GM18511 (cell line): ENCODE data around the gene KRTAP5-1.
"Not testable (repeated sequence)": the region's sequence is repeated elsewhere in the genome, so short reads cannot be mapped to it uniquely, and the experiment has no call there.

Experiments used
- ATAC-seq: cut with Tn5 transposase; IDR thresholded peaks from one replicate; pipeline ENCODE4 v1.9.1; 2021; ENCODE audit warnings: mild to moderate bottlenecking, moderate library complexity; ENCODE audit not compliant: unreplicated experiment

Gene KRTAP5-1

GRCh38 chr11:1584661-1585370, at the start of gene KRTAP5-1:
Gene KRTAP5-1 (minus strand): TSS chr11:1585283. CDS start chr11:1585249, 34 bp downstream.
- not testable (repeated sequence) for ATAC-seq

DNA sequence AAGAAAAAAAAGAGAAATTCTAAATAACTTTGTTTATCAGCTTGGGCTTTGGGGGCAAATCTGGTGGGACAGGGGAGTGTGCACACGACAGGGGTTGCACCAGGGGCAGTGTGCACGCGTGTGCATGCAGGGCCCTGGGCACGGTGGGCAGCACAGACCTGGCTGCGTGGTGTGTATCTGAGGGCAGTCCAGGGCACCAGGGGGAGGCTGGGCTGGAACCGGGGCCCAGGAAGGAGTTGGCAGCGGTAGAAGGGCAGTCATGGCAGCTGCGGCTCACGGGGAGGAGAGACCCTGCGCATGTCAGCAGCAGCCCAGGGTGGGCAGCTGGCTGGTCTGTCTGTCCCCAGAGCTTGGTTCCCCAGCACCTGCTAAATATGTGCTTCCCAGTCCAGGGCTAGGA, 48.8 kb upstream of the KRTAP5-1 start:
- ATAC-seq, result no peak

DNA sequence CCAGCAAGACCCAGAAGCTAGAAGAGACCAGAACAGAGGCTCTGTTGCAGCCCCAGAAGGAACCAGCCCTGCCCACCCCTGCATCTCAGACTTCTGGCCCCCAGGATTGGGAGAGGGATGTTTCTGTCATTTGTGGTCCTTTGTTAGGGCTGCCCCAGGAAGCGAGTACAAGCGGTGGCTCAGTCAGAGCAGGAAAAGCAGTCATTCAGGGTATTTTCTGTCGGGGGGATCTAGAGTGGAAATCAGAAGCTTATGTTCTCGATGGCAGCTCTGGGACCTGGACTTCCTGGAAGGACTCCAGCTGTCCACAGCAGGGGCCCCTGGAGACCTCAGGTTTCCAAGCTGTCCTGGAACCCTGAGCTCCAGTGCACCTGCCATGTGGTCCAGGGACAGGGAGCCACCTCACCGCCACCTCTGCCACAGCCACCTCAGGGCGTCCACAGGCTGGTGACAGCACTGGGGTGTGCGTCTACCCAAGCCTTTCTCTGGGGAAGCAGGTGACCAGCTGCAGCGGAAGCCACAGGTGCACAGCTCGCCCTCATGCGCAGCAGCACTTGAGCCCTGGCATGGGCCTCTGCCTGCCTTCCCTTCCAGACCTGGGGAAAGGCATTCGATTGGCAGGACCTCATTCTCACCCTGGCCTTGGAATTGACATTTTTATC, 47.1 kb upstream of the KRTAP5-1 start:
- no peak for ATAC-seq

- ATAC-seq, result no peak
These were observed 46.0 kb upstream of the KRTAP5-1 start for GRCh38 chr11:1631066-1631568.

DNA sequence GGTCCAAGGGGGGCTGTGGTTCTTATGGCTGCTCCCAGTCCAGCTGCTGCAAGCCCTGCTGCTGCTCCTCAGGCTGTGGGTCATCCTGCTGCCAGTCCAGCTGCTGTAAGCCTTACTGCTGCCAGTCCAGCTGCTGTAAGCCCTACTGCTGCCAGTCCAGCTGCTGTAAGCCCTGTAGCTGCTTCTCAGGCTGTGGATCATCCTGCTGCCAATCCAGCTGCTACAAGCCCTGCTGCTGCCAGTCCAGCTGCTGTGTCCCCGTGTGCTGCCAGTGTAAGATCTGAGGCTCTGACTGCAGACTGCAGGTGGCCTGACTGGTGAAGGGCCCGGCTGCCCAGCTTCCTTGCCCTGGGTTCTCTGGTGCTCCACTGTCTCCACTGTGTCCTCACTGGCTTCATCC, 45.2 kb upstream of the KRTAP5-1 start:
- ATAC-seq, result no peak

DNA sequence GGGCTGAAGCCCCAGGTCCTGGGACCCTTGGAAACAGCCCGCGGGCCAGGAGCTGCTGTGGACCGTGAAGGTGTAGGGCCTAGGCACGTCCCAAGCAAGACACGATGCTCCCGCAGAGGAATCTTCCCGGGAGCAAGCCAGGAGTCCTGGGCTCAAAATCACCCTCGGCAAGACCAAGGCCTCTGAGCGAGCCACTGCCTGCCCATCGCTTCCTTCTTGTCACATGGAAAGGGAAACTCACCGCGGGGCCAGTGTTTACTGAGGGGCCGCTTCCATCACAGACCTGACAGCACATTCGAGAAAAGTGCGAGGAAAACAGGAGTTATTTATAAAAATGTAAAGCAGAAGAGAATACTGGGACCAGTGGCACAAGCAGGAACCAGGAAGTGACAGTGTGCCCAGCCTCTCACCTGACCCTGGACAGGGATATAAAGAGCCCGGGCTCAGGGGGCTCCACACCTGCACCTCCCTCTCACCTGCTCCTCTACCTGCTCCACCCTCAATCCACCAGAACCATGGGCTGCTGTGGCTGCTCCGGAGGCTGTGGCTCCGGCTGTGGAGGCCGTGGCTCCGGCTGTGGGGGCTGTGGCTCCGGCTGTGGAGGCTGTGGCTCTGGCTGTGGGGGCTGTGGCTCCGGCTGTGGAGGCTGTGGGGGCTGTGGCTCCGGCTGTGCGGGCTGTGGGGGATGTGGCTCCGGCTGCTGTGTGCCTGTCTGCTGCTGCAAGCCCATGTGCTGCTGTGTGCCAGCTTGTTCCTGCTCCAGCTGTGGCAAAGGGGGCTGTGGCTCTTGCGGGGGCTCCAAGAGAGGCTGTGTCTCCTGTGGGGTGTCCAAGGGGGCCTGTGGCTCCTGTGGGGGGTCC, 44.5 kb upstream of the KRTAP5-1 start, which contains the start of gene KRTAP5-5:
Gene KRTAP5-5, plus strand, starts transcription at position 450 of the 860 bp plus-strand sequence. Its CDS starts 66 bp downstream, at position 516.
- no peak for ATAC-seq

- ATAC-seq, result no peak
These were observed 43.6 kb upstream of the KRTAP5-1 start for GRCh38 chr11:1628506-1629325.

GRCh38 chr11:1625541-1625940, 40.5 kb upstream of the KRTAP5-1 start:
- ATAC-seq, result no peak

- ATAC-seq, result no peak
These were observed 39.5 kb upstream of the KRTAP5-1 start for GRCh38 chr11:1624621-1625020.

DNA sequence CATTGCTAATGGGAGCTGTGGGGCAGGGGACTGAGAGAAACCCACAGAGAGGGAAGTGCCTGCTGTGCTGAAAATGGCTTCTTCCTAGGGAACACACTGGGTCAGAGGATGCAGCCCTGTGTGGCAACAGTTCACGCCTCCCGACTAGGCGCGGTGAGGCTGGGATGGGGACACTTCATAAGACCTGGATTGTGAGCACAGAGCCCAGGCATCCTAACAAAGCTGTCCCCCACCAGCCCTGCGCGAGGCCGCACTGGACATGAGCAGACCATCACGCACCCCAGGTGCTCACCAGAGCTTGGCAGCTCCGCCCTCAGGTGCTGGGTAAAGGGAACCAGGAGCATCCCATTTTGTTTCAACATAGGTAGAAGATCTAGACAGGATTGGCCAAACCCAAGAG, 38.6 kb upstream of the KRTAP5-1 start:
- no peak for ATAC-seq

DNA sequence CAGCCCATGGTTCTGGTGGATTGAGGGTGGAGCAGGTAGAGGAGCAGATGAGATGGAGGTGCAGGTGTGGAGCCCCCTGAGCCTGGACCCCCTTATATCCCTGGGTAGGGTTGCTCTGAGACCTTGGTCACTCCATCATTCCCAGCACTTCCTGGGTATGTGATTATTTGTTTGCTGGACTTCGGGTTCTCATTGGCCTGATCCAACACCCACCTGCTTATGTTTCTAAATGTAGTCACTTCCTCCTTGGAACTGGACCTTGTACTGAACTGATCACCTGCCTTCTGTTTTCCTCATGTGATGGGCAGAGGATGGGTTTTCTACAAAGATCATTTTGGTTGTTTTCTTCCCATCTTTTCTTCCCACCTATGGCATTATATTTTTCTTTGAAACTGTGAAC, 37.0 kb upstream of the KRTAP5-1 start, which contains the start of gene KRTAP5-4:
Gene KRTAP5-4, minus strand, starts transcription at position 53 of the 400 bp plus-strand sequence. Its CDS starts 45 bp downstream, at position 8.
- ATAC-seq, result no peak

DNA sequence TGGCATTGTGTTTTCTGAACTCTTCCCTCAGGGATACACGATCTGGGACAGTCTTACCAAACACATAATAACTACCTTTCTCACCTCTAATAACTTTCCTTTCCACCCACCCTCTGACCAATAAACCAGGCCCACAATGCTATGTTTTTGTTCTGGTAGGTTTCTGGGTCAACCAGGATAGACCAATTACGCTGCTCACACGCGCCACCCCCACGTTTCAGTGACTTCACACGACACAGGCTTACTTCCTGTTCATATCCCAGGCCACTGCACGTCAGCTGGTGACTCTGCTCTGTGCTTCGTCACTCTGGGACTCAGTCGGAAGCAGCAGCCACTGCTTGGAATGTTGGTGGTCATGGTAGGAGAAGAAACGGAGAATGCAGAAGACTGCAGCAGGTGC, 34.4 kb upstream of the KRTAP5-1 start:
- ATAC-seq, result no peak

DNA sequence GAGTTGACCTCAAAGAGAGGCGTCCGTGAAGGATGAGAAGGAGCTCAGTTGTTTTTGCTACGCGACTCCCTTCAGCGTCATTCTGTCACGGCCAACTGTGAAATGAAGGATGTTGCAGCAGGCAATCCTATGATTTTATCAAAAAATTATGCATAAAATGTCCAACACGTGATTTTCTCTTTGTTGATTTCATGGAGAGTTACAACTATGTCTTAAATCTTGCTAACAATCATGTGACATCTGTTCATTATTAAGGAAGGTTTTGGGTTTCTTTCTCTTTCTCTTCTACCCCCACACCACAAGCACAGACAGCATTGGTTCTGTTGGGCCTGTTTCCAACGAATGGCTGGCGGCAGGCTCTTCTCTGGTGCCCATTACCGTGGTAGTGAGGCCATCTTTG, 33.1 kb upstream of the KRTAP5-1 start:
- no peak for ATAC-seq

DNA sequence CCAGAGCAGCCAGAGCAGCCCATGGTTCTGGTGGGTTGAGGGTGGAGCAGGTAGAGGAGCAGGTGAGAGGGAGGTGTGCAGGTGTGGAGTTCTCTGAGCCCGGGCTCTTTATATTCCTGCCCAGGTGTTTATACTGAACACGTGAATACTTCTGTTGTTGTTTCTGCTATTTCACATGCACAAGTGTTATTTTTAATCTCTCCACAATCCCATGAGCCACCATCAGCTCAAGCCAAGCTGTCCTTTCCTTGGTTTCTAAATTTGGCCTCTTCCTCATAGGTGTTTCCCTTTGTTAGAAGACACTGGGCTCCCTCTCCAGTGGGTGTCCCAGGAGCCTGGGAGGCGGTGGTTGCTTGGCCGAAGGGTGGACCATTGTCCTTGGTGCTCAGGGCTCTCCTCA, 23.3 kb upstream of the KRTAP5-1 start, which contains the start of gene KRTAP5-3:
Gene KRTAP5-3, minus strand, starts transcription at position 101 of the 400 bp plus-strand sequence. Its CDS starts 78 bp downstream, at position 23.
- no peak for ATAC-seq

DNA sequence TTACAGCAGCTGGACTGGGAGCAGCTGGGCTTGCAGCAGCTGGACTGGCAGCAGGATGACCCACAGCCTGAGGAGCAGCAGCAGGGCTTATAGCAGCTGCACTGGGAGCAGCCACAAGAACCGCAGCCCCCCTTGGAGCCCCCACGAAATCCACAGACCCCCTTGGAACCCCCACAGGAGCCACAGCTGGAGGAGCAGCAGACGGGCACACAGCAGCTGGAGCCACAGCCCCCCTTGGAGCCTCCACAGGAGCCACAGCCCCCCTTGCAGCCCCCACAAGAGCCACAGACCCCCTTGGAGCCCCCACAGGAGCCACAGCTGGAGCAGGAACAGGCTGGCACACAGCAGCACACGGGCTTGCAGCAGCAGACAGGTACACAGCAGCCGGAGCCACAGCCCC, 22.8 kb upstream of the KRTAP5-1 start:
- not testable (repeated sequence) for ATAC-seq

GRCh38 chr11:1607156-1607845, 22.2 kb upstream of the KRTAP5-1 start:
- ATAC-seq, result not testable (repeated sequence)

- ATAC-seq, result peak; percentile 96
These were observed 20.8 kb upstream of the KRTAP5-1 start for GRCh38 chr11:1605923-1606322.

DNA sequence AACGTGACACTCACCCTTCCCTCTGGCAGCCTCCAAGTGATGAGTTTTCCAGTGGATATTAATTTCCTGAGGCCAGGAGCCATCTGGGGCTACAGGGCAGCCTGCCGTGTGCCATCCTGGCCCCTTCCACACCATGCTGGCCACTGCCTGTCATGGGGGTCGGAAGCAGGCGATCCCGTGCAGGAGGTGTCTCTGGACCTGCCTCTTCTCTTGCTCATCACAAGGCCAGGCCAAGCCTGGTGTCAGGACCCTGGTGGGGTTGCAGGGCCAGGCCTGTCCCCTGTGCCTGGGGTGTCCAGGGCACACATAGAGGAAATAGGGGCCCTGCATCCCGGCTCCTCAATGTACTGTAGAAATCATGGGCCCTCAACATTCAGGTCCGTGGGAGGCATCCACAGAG, 19.6 kb upstream of the KRTAP5-1 start:
- no peak for ATAC-seq

DNA sequence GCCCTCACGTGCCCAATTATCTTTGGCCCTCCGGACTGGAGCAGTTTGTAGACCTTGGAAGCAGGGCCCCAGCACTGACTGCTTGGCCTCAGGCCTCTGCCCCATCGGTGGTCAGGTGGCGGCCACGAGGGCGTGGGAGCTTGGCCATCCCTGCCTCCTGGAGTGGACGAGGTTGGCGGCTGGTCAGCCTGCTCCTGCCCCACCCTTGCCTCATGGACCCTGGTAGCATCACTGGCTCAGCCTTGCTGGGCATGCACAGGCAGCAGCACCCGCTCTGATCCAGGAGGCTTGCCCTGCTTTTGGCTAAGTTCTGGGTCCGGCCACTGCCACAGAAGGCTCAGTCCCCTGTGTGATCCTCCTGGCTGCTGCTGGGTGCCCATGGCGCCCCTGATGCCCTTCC, 19.1 kb upstream of the KRTAP5-1 start:
- no peak for ATAC-seq
